Lung (tissue), 12 donors: Measurements from ENCODE around the gene MRPS24. TPM values are rescaled to one million over a fixed set of nuclear protein-coding genes. Genes with fewer than 3 reads are reported as not detected.

ENCODE experiments used
- ATAC-seq: fragments of 200-7000 bp; cut with Tn5 transposase; one replicate; pipeline ENCODE4 v1.9.1; 2020; ENCODE audit warnings: moderate number of reproducible peaks; ENCODE audit not compliant: insufficient read depth, low FRiP score
- DNase-seq, 3 donors: peaks; one replicate each; pipeline ENCODE4 v3.0.0-alpha.2; 2013 to 2017
- H3K27ac ChIP-seq, 2 donors: one replicate each; pipeline ENCODE4 v1.5.1; 2013; ENCODE audit warnings: mild to moderate bottlenecking in 2 of 2, moderate library complexity in 2 of 2, control low read depth in 1 of 2, inconsistent platforms in 1 of 2, low read depth in 1 of 2, low read length in 1 of 2
- H3K27me3 ChIP-seq, 3 donors: one replicate each; pipeline ENCODE4 v1.5.1; 2013; ENCODE audit warnings: low read length in 2 of 3; ENCODE audit not compliant: control insufficient read depth in 3 of 3, insufficient read depth in 3 of 3
- H3K36me3 ChIP-seq, 4 donors: one replicate each; pipeline ENCODE4 v1.5.1; 2013; ENCODE audit warnings: low read length in 4 of 4, mild to moderate bottlenecking in 1 of 4, moderate library complexity in 1 of 4; ENCODE audit not compliant: control insufficient read depth in 4 of 4, insufficient read depth in 4 of 4
- H3K4me1 ChIP-seq, 5 donors: one replicate each; pipeline ENCODE4 v1.5.1; 2013; ENCODE audit warnings: low read length in 5 of 5, mild to moderate bottlenecking in 2 of 5, moderate library complexity in 1 of 5; ENCODE audit not compliant: control insufficient read depth in 5 of 5, insufficient read depth in 5 of 5
- H3K4me3 ChIP-seq: one replicate; pipeline ENCODE4 v1.5.1; 2013; ENCODE audit warnings: mild to moderate bottlenecking, control low read depth, moderate library complexity
- H3K9ac ChIP-seq, 2 donors: one replicate each; pipeline ENCODE4 v1.5.1; 2013; ENCODE audit warnings: low read length in 2 of 2, control low read depth in 1 of 2; ENCODE audit not compliant: insufficient read depth in 1 of 2
- H3K9me3 ChIP-seq, 4 donors: one replicate each; pipeline ENCODE4 v1.5.1; 2013; ENCODE audit warnings: low read length in 3 of 4, mild to moderate bottlenecking in 1 of 4, moderate library complexity in 1 of 4; ENCODE audit not compliant: control insufficient read depth in 4 of 4, insufficient read depth in 3 of 4
- WGBS, 2 donors: extraction: QIAGEN DNeasy Blood & Tissue Kit; methylation state at CpG; one replicate each; pipeline ENCODE4 v1.1.7; 2013; 5-methylcytosine and 5-hydroxymethylcytosine counted together
- polyA plus RNA-seq, 2 donors: library from polyadenylated mRNA; stranded (reverse); fragments of 200-250 nt; gene quantifications; one replicate each; pipeline ENCODE4 v1.2.1, GENCODE V29; 2013
- total RNA-seq, 2 donors: library from RNA; depleted of rRNA in 1 of 2; stranded (reverse); fragments of >200 nt in 1 of 2; gene quantifications; one replicate each; pipeline ENCODE4 v1.2.1, GENCODE V29; 2014 to 2021
- TF ChIP-seq, protein P1 (sequence below): IDR thresholded peaks from 2 replicates; pipeline ENCODE4 v1.5.1; 2012; ENCODE audit warnings: mild to moderate bottlenecking; ENCODE audit errors: control extremely low read depth, extremely low read depth
- donor health status: control.
- donor health status: control.
- donor health status: Bipolar disorder and iron deficiency.
- donor health status: healthy.
- donor health status: DM: yes; HTN: yes; CAD: no.

Gene MRPS24
- total and polyA plus RNA-seq, 4 donors: 33.6 to 126 (median 108) TPM

DNA sequence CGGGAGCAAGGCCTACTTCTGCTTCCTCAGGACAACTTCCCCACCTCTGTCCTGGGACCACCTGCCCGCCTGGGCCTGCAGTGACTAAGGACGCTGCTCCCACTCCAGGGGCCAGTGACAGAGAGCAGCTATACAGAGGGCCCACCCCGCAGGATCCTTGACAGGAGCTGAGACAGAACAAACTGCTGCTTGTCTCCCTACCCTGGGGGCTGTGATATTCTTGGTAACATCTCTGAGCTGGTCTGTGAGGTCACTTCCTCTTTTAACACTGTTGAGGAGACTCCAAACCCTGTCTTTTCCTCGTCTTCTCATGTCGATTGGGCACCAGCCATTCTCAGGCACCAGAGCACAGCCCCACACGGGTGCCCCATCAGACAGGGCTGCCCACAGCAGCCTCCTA is 6.9 kb upstream of the MRPS24 start:
- Histone ChIP-seq H3K4me3 (no peak overlapping the region), H3K27ac (no peak overlapping the region), H3K27me3 (no peaks in the 10 kb centered on the region), H3K36me3 (peaks cover 17 to 43% (median 33%) of the 10 kb centered on the region in 4 donors), H3K9me3 (no peaks in the 10 kb centered on the region), H3K9ac (no peak overlapping the region), H3K4me1 (peaks cover 4 to 15% (median 11%) of the 10 kb centered on the region in 5 donors)
- TF ChIP-seq, protein P1, sequence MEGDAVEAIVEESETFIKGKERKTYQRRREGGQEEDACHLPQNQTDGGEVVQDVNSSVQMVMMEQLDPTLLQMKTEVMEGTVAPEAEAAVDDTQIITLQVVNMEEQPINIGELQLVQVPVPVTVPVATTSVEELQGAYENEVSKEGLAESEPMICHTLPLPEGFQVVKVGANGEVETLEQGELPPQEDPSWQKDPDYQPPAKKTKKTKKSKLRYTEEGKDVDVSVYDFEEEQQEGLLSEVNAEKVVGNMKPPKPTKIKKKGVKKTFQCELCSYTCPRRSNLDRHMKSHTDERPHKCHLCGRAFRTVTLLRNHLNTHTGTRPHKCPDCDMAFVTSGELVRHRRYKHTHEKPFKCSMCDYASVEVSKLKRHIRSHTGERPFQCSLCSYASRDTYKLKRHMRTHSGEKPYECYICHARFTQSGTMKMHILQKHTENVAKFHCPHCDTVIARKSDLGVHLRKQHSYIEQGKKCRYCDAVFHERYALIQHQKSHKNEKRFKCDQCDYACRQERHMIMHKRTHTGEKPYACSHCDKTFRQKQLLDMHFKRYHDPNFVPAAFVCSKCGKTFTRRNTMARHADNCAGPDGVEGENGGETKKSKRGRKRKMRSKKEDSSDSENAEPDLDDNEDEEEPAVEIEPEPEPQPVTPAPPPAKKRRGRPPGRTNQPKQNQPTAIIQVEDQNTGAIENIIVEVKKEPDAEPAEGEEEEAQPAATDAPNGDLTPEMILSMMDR: no peak
- DNase-seq (no peak), ATAC-seq (no peak)
- 69 to 85% methylated on average over 7 of the region's 7 CpGs for WGBS, 2 donors

DNA sequence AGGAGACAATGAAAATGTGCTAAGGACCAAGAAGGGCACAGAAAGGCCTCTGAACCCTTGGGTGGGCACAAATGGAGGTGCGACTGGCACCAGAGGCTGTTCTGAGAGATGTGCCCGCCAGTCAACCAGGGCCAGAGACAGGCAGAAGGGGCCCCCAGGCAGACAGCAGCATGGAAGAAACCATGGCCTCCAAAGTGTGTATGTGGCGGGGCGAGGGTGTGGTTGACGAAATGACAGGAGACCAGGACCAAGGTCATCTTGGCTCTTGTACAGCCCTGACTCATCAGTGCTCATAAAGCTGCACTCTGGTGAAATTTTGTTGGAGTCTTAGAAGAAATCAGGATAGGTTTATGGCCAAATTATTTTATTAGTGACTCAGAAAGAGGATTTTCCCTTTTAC is 4.0 kb upstream of the MRPS24 start:
- peaks cover 4 to 19% (median 10%) of the 10 kb centered on the region in 5 donors for H3K4me1 ChIP-seq
- peak overlapping the region; percentile 64 to 67 for H3K27ac ChIP-seq
- no peak overlapping the region for H3K4me3 ChIP-seq
- H3K27me3 ChIP-seq: no peaks in the 10 kb centered on the region
- peaks cover 11 to 32% (median 17%) of the 10 kb centered on the region in 4 donors for H3K36me3 ChIP-seq
- no peaks in the 10 kb centered on the region for H3K9me3 ChIP-seq
- 87 to 94% methylated on average over 5 of the region's 5 CpGs for WGBS, 2 donors
- TF ChIP-seq, protein P1: no peak
- DNase-seq (peak in 1 of 3 donors; percentile 14), ATAC-seq (no peak)
- no peak overlapping the region for H3K9ac ChIP-seq

DNA sequence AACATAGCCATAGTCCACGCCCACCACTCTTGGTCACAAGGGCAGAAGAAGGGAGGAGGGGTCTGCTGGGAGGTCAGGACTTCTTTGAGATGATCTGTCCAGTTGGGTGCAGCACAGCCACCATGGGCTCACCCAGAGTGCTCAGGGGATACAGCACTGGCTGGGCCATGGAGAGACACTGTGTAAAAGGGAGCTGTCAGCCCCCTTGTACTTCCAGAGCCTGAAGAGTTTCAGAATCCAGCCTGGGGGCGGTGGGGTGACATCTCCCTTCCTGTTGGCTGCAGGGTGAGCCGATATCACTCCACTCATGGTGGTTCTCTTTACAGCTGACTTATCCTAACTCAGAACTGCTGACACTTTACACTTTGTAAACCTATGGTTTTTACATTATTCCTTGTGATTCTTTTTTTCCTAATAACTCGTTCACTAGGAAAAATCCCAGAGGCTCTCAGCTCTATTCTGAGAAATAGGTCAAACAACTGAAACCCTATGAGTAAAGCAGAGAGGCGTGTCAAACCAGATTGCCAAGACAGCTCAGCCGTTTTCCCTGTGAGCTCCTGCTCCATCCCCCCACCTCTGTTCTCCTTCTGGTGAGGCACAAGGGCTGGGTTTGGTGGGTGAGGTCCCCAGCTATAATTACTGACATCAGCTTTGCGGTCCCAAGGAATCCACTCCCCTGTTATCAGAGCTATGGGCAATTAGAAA is 3.2 kb upstream of the MRPS24 start:
- TF ChIP-seq, protein P1: no peak
- Histone ChIP-seq H3K4me3 (no peak overlapping the region), H3K27me3 (no peaks in the 10 kb centered on the region), H3K36me3 (peaks cover 11 to 26% (median 14%) of the 10 kb centered on the region in 4 donors), H3K27ac (peak overlapping the region; percentile 64 to 67), H3K9ac (no peak overlapping the region), H3K4me1 (peaks cover 5 to 23% (median 9%) of the 10 kb centered on the region in 5 donors), H3K9me3 (no peaks in the 10 kb centered on the region)
- WGBS, 2 donors: 46 to 63% methylated on average over 7 of the region's 7 CpGs
- peak in 2 of 3 donors; percentile 15 to 65 for DNase-seq
- no peak for ATAC-seq
